NCI-H1930 (cell line): ENCODE results near the gene GPD1L.
A peak's percentile ranks its signal among the peaks of the same experiment; 100 is the strongest.

Source experiments
- DNase-seq, 2 experiments: peaks; one replicate each; lab custom pipeline; 2025; lab: John Stamatoyannopoulos, UW

The GPD1L gene

GRCh38 chr3:32137870-32138269 is 31.4 kb downstream of the GPD1L start:
- no peak for DNase-seq

- no peak for DNase-seq
Measured at GRCh38 chr3:32138545-32139104, 32.2 kb downstream of the GPD1L start.

- no peak for DNase-seq
Measured at GRCh38 chr3:32140943-32141342, 34.5 kb downstream of the GPD1L start.

- no peak for DNase-seq
Measured at GRCh38 chr3:32143849-32144757, 37.7 kb downstream of the GPD1L start.

GRCh38 chr3:32146746-32147211 is 40.4 kb downstream of the GPD1L start:
- no peak for DNase-seq

GRCh38 chr3:32147509-32147908 is 41.1 kb downstream of the GPD1L start:
- DNase-seq, result no peak

GRCh38 chr3:32147933-32148332 is 41.5 kb downstream of the GPD1L start:
- DNase-seq, result no peak

GRCh38 chr3:32148351-32148750 is 41.9 kb downstream of the GPD1L start:
- no peak for DNase-seq

- no peak for DNase-seq
Measured at GRCh38 chr3:32153414-32154204, 47.2 kb downstream of the GPD1L start.

GRCh38 chr3:32154205-32154579 is 47.8 kb downstream of the GPD1L start:
- no peak for DNase-seq

GRCh38 chr3:32155117-32155516 is 48.7 kb downstream of the GPD1L start:
- no peak for DNase-seq

GRCh38 chr3:32157600-32158264 is 51.3 kb downstream of the GPD1L start:
- no peak for DNase-seq

GRCh38 chr3:32160706-32161214 is 54.3 kb downstream of the GPD1L start:
- no peak for DNase-seq

GRCh38 chr3:32165442-32165841 is 59.0 kb downstream of the GPD1L start:
- no peak for DNase-seq

GRCh38 chr3:32166654-32167053 is 60.2 kb downstream of the GPD1L start:
- DNase-seq, result no peak

GRCh38 chr3:32172420-32172819 is 66.0 kb downstream of the GPD1L start:
- no peak for DNase-seq

GRCh38 chr3:32175607-32176197 is 69.3 kb downstream of the GPD1L start:
- peak; percentile 25 to 27 for DNase-seq

GRCh38 chr3:32176989-32177701 is 70.7 kb downstream of the GPD1L start:
- peak in 1 of 2 experiments; percentile 7 for DNase-seq

- DNase-seq, result peak; percentile 12 to 14
Measured at GRCh38 chr3:32177702-32178198, 71.3 kb downstream of the GPD1L start.

- no peak for DNase-seq
Measured at GRCh38 chr3:32180141-32180784, 73.8 kb downstream of the GPD1L start.
